NCI-H524 treated with DMSO at 0.1 percent for 48 hours (cell line): ENCODE measurements around the gene FBXL17.

Experiments
- DNase-seq: peaks from one replicate; lab custom pipeline; 2025; lab: John Stamatoyannopoulos, UW

The FBXL17 gene

DNA sequence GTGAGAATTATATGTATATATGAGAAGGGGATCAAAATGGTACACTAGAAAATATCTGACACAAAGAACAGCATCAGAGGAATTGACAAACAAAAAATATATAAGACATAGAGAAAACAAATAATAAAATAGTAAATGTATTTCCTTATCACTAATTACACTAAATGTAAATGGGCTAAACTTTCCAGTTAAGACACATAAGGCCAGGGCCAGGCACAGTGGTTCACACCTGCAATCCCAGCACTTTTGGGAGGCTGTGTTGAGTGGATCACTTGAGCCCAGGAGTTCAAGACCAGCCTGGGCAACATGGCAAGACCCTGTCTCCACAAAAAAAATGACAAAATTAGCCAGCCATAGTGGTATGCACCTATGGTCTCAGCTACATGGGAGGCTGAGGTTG, 8.5 kb downstream of the FBXL17 start:
- no peak for DNase-seq

DNA sequence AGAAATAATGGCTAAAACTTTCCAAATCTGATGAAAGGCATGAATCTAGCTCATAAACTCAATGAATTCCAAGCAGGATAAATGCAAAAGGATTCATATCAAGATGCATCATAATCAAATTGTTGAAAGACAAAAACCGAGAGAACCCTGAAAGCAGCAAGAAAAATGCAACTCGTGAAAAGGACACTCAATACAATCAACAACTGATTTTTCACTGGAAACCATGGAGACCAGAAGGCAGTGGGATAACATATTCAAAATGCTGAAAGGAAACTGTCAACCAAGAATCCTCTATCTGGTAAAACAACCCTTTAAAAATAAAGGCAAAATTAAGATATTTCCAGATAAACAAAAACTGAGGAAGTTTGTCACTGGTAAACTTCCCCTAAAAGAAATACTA, 9.5 kb downstream of the FBXL17 start:
- DNase-seq = no peak

DNA sequence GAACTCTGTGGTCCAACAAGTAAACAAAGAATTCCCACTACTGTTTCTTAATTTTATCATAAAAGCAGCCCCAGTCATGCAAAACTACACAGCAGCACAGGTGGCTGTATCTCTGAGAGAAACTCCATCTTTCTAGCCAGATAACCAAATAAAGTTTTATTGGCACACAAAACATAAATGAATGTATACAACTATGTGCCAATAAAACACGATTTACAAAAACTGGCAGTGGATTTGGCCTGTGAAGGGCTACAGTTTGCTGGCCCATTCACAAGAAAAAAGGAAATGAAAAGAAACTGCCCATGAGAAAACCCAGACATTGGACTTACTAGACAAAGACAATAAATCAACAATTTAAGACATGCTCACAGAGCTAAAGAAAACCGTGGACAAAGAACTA, 10.6 kb downstream of the FBXL17 start:
- no peak for DNase-seq

DNA sequence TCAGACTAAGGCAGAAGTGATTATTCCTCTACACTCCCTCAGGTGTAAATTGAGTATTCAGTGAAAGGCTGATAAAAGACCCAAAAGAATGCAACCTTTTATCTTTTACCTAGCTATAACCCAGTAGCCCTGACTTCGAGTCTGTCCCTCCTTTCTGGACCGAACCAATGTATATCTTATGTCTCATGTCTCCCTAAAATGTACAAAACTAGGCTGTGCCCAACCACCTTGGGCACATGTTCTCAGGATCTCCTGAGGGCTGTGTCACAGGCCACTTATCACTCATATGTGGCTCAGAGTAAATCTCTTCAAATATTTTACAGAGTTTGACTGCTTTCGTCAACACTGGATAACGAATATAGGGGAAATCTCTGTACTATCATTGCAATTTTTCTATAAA, 12.7 kb downstream of the FBXL17 start:
- DNase-seq = no peak

DNA sequence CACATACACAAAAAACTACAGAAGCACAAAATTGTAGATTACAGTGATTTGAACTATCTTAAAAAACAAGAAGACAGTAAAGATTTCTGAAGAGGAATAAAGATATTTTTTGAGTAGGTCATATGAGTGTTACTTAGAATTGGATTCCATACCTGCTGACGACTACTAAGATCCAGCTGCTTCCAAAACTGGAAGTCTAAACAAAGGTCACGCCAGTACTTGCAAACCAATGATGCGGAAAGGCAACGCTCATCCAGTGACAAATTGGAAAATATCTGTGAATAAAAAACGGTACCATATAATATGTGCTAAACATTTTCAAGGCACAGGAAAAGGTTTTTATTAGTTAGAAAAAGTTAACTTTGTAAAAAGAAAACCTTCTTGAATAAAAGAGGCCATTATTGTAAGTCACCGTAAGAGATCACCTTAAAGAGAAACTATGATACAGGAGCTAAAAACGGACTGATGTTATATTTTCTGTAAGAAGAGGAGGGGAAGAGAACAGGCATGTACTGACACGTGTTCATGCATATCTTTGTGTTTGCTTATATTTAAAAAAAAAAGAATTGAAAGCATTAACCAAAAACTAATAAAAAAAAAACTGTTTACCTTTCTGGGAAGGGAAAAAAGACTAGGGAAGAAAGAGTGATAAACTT, 14.1 kb downstream of the FBXL17 start:
- no peak for DNase-seq

DNA sequence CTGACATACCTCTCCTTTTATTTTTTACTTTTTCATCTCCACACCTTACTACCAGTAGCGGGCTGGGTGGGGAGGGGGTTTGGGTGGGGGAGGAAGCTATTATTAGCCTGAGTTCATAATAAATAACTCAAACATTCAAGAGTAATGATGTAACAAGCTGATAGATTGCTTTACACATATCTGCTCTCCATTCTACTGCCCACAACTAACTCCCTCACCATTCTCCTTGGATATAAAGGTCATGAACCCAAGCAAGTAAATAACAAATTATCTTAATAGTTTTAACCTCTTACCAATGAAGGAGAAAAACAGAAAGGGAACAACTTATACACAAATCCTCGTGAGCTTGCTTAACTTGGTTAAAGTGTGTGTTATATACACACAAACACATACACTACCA, 15.4 kb downstream of the FBXL17 start:
- DNase-seq = no peak

DNA sequence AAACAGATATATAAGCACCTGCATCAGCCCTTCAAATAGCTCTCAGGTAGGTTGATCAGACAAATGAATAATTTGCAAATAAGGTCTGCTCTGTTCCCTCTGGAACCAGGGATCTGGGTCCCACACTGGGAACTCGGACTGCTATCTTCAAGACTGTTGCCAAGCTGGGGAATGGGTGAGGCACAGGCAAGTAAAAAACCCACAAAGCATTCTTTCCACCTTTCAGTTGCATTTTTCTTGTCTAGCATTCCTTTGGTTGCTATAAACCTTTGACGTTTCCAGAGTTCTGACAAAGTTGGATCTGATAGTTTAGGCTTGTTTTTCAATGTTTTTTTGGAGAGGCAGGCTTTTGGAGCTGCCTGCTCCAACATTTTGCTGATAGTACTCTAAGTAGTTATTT, 20.1 kb downstream of the FBXL17 start:
- DNase-seq = no peak

DNA sequence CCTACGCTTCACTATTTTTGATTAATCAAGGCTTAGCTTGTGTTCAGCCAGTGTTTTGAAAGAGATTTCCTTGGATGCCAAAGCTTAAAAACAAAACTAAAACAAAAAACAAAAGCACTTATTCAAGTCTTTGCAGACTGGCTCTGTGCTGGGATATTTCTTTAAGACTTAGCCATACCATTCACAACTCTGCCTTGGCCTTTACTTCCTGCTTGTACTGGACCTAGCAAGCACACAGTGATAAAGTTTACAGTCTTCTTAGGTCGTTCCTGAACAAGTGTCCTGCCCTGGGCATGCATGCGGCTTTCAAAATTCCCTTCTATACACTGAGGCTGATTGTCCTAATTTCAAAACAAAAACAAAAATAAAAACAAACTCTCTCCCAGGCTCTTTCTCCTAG, 20.7 kb downstream of the FBXL17 start:
- no peak for DNase-seq

DNA sequence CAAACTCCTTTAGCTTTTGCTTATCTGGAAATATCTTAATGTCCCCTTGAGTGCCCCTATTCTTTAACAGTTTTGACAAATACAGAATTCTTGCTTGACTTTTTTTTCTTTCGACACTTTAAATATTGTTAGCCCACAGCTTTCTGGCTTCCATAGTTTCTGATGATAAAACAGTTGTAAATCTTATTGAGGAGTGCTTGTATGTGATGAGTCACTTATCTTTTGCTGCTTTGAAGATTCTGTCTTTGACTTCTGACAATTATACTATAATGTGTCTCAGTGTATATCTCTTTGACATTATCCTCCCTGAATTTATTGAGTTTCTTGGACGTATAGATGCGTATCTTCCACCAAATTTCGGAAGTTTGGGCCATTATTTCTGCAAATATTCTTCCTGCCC, 21.6 kb downstream of the FBXL17 start:
- no peak for DNase-seq

DNA sequence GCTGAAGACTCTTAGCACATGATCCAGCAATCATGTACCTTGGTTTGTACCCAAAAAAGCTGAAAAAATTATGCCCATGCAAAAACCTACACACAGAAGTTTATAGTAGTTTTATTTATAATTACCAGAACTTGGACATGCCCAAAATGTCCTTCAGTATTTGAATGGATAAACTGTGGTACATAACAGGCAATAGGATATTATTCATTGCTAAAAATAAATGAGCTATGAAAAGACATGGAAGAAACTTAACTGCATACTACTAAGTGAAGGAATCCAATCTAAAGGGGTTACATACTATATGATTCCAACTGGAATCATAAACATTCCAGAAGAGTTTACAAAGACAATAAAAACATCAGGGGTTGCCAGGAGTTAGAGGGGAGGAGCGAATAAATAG, 25.6 kb downstream of the FBXL17 start:
- DNase-seq = no peak

DNA sequence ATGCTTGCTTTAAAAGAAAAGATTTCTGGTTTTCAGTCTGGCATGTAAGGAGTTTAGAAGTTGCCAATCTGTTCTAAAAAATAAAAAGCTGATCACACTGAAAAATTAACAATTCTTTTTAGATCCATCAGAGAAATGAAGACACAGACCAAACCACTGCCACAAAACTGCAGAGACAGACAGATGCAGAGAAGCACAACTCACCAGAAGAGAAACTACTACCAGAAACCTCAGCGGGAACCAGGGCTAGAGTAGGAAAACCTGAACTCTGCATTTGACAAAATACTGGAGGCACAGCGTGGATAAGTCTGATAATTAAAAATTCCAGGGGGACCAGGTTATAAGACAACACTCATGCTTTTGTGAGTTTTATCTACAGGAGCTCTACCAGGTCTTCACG, 28.8 kb downstream of the FBXL17 start:
- DNase-seq = no peak

DNA sequence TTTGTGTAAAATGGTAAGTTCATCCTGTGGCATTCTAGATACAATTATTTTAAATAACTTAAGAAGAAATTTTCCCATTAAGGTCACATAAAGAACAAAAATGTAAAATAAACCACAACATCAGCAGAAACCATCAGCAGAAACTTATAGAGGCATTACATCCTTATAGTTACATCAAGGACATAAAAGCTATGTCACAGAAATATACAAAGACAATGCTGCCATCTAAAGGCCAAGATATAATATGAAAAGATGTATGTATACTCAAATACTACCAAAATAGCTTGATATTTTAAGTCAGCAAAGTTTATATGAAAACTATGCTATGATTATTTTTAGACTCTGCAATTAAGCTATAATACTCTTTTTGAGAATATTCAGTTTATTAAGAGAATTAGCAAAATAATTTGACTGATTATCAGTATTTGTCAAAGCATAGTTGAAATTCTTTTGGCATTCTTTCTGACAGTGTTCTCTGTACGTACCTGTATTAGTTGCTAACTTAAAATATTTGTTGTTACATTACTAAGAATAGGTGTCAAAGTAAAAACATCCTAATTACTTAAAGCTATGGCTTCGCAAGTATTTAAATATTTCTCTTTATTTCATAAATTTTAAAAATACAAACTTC, 36.2 kb downstream of the FBXL17 start:
- peak; percentile 7 for DNase-seq

DNA sequence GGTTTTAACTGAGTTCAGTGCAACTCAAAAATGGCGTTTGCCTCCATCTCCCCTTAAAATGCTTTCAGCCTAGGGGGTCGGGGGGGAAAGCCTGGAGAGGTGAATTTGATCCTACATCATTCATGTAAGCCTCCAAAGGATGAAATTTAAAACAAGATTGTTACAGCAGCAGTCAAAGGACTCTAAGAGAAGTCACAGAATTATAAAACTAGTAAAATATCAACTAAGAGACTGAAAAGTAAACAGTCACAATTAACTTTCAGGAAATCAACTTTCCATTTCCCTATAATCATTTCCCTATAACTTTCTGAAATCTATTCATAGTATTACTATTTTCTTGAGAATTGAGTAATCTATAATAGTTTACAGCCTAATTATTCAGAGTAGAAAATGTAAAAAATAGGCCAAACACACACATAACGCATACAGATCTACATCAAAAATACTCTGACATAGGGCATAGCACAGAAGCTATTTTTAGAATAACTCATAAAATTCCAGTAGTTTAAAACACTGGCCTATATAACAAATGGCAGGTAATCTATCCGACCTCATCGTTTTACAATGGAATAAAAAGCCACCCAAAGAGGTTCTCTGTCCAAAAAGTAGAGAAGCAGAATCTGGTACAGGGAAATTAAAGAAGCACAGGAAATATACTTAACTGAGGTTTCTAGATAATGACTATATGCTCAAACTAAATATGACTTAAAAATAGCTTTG, 37.6 kb downstream of the FBXL17 start:
- no peak for DNase-seq

DNA sequence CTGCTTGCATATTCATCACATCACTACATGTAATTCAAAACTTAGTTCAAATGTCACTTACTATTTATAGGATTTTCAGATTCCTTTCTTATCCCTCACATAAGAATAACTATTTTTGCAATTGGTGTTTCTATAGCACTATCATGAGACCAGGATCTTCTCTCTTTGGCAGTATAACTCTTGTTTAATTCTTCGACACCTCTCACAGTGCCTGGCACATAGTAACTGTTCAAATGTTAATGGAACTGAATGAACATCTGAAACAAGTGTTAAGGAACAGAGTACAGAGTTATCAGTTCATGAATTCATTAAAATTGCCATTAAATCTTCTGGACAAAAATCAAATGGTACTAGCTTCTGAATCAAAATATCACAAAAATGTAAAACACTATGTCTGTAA, 40.0 kb downstream of the FBXL17 start:
- no peak for DNase-seq

DNA sequence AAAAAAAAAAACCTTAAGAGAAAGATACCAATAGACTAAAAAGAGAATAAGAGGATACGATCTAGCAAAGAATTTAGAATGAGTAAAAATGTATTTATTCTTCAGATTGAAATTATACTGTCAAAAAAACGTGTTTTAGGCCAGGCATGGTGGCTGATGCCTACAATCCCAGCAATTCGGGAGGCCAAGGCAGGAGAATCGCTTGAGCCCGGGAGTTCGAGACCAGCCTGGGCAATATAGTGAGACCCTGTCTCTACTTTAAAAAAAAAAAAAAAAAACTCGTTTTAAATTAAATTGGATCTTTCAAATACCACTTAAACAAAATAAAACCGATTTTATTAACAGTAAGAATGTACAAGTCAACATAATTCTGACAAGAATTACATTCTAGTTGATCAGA, 41.8 kb downstream of the FBXL17 start:
- no peak for DNase-seq

DNA sequence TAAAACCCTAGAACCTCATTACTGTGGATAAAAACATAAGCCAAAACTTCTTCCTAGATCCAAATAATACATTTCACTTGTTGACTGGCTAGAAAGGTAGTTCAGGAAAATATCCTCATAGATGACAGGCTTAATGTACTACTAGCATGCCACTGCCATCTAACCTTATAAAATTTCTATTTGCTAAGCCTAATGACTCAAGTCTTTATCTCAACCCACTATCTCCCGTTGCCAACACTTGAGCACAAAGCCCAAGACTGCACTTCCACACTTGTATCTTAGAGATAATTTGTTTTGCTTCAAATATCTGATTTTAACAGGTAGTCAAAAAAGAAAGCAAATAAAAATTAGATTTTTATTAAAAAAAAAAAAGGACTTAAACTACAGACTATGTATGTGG, 42.7 kb downstream of the FBXL17 start:
- DNase-seq = no peak

DNA sequence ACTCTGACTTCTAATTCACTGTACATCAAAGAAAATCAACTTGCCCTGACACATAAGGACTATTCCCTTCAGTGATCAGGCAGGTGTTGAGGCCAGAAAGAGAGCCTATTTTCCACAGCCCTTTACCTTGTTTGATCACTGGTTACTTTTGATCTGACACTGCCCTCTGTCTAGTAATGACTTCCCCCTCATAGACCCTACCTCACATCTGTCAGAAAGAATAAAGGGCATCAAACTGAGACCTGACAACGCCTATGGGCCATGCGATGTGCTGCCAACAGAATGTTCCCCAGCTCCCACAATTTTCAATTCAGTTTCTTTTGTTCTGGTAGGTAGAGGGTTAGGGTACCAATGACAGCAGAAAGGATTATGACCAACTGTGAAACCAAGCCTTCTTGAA, 47.7 kb downstream of the FBXL17 start:
- no peak for DNase-seq

DNA sequence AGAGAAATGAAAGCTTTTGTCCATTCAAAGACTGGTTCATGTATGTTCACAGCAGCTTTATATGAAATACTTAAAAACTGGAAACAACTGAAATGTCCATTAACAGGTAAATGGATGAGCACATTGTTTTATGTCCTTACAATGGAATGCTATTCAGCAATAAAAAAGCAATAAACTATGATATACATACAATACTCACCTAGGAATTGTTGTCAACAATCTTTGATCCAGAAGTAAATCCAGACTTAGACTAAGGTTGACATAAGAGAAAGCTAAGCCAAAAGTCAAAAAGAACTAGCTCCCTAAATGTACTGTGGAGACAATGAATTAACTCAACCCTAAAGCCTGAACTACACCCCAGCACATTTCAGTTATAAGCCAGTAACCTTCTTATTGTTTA, 54.9 kb downstream of the FBXL17 start:
- no peak for DNase-seq

DNA sequence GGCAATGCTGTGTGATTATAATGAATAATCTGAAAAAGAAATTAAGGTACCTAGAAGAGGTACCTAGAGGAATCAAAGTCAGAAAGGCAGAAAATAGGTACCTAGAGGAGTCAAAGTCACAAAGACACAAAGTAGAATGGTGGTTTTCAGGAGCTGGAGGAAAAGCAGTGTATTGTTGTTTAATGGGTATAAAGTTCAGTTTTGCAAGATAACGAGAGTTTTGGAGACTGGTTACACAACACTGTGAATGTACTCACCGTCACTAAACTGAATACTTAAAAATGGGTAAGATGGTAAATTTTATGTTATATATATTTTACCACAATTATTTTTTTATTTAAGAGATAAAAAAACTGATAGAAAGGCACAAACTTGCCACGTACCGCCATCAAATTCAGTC, 57.0 kb downstream of the FBXL17 start:
- DNase-seq = no peak

DNA sequence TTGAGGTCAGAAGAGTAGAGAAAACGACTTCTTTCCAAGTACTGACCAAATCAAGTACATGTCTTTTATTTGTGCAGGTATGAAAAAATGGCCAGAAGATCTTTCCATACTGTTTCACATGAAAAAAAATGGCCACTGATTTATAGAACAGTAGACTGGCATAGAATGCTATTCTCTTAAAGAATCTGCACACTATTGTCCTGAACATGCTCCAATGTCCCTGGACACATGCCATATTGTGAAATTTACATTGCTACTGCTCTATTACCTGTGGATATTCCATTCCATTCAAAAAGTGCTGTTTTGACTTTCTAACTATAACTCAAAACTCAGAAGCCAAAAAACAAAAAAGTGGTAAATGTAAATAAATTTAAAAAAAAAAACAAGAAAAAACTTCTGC, 60.6 kb downstream of the FBXL17 start:
- DNase-seq = no peak

DNA sequence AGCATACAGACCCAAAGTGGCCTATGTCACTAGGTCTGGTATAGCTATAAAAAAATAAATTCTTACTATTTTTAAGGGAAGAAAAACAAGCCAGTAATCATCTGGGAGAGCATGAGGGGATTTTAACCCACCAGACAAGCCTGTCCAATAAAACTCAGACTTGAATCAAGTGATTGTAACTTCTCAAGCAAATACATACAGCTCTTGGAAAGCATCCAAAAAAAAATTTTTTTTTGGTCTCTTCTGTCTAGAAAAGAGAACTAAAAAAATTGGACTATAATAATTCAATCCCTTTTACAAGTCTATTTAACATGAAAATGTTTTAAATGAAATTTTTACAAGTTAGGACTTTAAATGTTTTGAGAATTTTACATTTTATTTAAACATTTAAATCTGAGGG, 61.7 kb downstream of the FBXL17 start:
- DNase-seq = no peak

DNA sequence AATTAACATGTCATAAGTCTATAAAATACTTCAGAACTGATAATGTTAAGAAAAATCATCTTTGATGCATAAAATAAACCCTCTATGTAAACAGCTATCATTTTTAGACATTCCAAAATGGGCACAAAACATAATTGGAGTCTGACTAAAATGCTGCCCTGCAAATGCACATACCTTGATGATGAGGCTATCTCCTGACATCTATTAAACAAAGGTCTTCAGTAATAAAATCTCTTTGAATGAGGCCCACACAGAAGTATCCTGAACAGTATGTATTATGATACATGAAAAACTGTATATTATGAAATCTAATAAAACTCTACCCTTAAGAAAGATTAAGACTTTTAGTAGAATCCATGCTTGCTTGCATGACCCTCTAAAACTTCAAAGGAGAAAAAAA, 66.1 kb downstream of the FBXL17 start:
- no peak for DNase-seq

DNA sequence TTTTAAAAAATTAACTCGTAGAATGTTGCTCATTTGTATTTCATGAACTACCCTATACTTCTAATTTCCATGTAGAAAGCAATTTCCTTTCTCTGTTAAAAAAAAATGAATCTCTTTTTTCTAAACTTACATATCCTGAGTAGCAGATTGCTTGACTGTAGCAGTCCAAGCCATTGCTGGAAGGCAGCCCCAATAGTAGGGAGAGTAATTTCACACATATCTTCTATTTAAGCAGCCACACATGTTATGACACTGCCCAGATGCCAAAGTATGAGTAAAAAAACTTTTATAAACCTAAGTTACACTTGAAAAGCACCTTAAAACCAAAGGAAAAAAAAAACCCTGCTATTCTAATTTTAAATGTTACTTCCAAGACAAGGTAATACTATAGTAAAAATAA, 69.6 kb downstream of the FBXL17 start:
- DNase-seq = no peak

DNA sequence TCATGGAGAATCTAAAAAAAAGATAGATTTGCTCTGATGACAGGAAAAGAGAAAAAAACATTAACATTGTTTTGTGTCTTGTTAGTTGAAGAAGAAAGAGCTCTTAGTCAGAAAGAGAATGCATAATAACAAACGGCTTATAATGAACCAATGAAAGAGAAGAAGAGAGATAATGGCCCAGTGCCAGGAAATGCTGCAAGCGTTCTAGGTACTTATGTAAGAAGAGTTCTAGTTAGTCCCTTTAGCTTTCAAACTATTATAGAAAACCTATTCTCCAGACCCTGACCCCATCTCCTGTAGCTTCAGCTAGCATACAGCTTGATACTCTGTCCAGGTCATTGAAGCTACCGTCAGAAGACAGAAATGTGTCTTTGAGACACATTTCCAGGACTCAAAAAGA, 70.2 kb downstream of the FBXL17 start:
- no peak for DNase-seq
